GM12878 (cell line): ENCODE measurements around the gene CREB3L4. TPM values are rescaled to one million over a fixed set of nuclear protein-coding genes. Genes with fewer than 3 reads are reported as not detected.
"Not testable (repeated sequence)": the region's sequence is repeated elsewhere in the genome, so short reads cannot be mapped to it uniquely, and the experiment has no call there.

Source experiments
- ATAC-seq: fragments of 200-7000 bp; cut with Tn5 transposase; 3 replicates; pipeline ENCODE4 v1.9.1; 2020; ENCODE audit warnings: mild to moderate bottlenecking, moderate library complexity
- BruUV-seq: library from RNA; stranded (reverse); fragments of 400-500 nt; replicated peaks from 2 replicates; lab custom pipeline; 2021; lab: Mats Ljungman, UMichigan
- CTCF ChIA-PET: fragments of 300-600 bp; sonication (Branson Sonifier 250); formaldehyde crosslinking; extraction: SDS; loops from one replicate; lab custom pipeline; 2021; ENCODE audit warnings: inconsistent platforms; lab: Yijun Ruan, JAX
- POLR2A ChIA-PET: fragments of 350-600 bp; formaldehyde crosslinking; extraction: SDS; loops from one replicate; lab custom pipeline; 2021; ENCODE audit warnings: inconsistent platforms; lab: Charles Lee
- RAD21 ChIA-PET: fragments of 300-600 bp; sonication (Branson Sonifier 250); formaldehyde crosslinking; loops from one replicate; lab custom pipeline; 2023; ENCODE audit warnings: antibody characterized with exemption; ENCODE audit not compliant: unreplicated experiment; lab: Charles Lee
- SMC1A ChIA-PET: fragments of 300-600 bp; sonication (Branson Sonifier 250); formaldehyde crosslinking; loops from one replicate; lab custom pipeline; 2023; ENCODE audit not compliant: unreplicated experiment, uncharacterized antibody; lab: Charles Lee
- DNase-seq: peaks from one replicate; pipeline ENCODE4 v3.0.0-alpha.2; 2011; ENCODE audit warnings: low read depth, low spot score
- FAIRE-seq: peaks from 3 replicates; lab custom pipeline; 2011; peaks lifted over from hg19 to GRCh38; lab: Jason Lieb, UNC
- H2AFZ ChIP-seq: 2 replicates; pipeline ENCODE4 v1.6.0; 2011; ENCODE audit warnings: low read depth, low read length, control low read depth; ENCODE audit not compliant: control insufficient read depth
- H3K27ac ChIP-seq: 2 replicates; pipeline ENCODE4 v1.5.1; 2011; ENCODE audit warnings: control low read depth; ENCODE audit not compliant: control insufficient read depth, insufficient read depth
- H3K27me3 ChIP-seq, 2 experiments: replicated peaks in 1 of 2; 2 replicates each; pipeline versions ENCODE4 v1.6.0 to v1.6.1; 2011; ENCODE audit warnings: low read length in 1 of 2; ENCODE audit not compliant: control insufficient read depth in 2 of 2, insufficient read depth in 2 of 2
- H3K36me3 ChIP-seq, 2 experiments: 2 replicates each; pipeline ENCODE4 v1.5.1; 2011; ENCODE audit warnings: low read length in 1 of 2; ENCODE audit not compliant: control insufficient read depth in 2 of 2, insufficient read depth in 2 of 2
- H3K4me1 ChIP-seq: 2 replicates; pipeline ENCODE4 v1.6.1; 2011; ENCODE audit warnings: mild to moderate bottlenecking, low read length, moderate library complexity, mixed read lengths; ENCODE audit not compliant: control insufficient read depth, insufficient read depth
- H3K4me2 ChIP-seq: 2 replicates; pipeline ENCODE4 v1.6.0; 2011; ENCODE audit warnings: control low read depth; ENCODE audit not compliant: control insufficient read depth, insufficient read depth
- H3K4me3 ChIP-seq: fragments of 200-600 bp; sonication (generic); 2 replicates; pipeline ENCODE4 v1.5.1; 2016
- H3K79me2 ChIP-seq: 2 replicates; pipeline ENCODE4 v1.6.0; 2011; ENCODE audit warnings: low read length; ENCODE audit not compliant: control insufficient read depth, insufficient read depth
- H3K9ac ChIP-seq: 2 replicates; pipeline ENCODE4 v1.8.0; 2011; ENCODE audit warnings: low read length, control low read depth, mixed read lengths; ENCODE audit not compliant: control insufficient read depth, insufficient read depth
- H3K9me3 ChIP-seq: replicated peaks from 3 replicates; pipeline ENCODE4 v1.5.1; 2011; ENCODE audit warnings: mild to moderate bottlenecking, low read length; ENCODE audit not compliant: control insufficient read depth, insufficient read depth
- H4K20me1 ChIP-seq: 2 replicates; pipeline ENCODE4 v1.6.0; 2011; ENCODE audit not compliant: control insufficient read depth, insufficient read depth
- WGBS: methylation state at CpG from one replicate; pipeline ENCODE4 v1.1.6; 2016; ENCODE audit warnings: low lambda C conversion rate; ENCODE audit not compliant: insufficient replicate concordance, insufficient coverage; ENCODE audit errors: missing lambda C conversion rate; 5-methylcytosine and 5-hydroxymethylcytosine counted together
- in situ Hi-C: fragments of 300-500 bp; cut with MboI; formaldehyde crosslinking; loops from 9 replicates; pipeline ENCODE4 v1.14.3; 2018; ENCODE audit warnings: mixed read lengths
- intact Hi-C: fragments of 100-400 bp; cut with micrococcal nuclease; formaldehyde crosslinking; loops from one replicate; pipeline ENCODE4 v1.14.2; 2022; ENCODE audit not compliant: unreplicated experiment
- polyA plus RNA-seq, 11 experiments: library from polyadenylated mRNA; depleted of rRNA in 4 of 11; unstranded in 6 of 11; stranded (reverse) in 5 of 11; fragments of >200 nt; fragmentation: Nextera tagmentation in 4 of 11; fragmentation: Illumina TruSeq in 1 of 11; extraction: Ambion mirVana in 4 of 11; extraction: Trizol in 1 of 11; gene quantifications; 1 replicate in 1 of 11; 2 replicates in 10 of 11; pipeline versions ENCODE4 v1.2.1 to v1.2.3, GENCODE V29; 2011 to 2016; ENCODE audit warnings: inconsistent platforms in 2 of 11, missing spikeins in 2 of 11, low read depth in 1 of 11
- total RNA-seq, 4 experiments: library from RNA; depleted of rRNA in 3 of 4; stranded (reverse); fragments of >200 nt in 3 of 4; fragmentation: Illumina TruSeq in 1 of 4; extraction: Trizol in 1 of 4; gene quantifications; 2 replicates each; pipeline versions ENCODE4 v1.2.1 to v1.2.3, GENCODE V29; 2013 to 2021

Gene CREB3L4
- total and polyA plus RNA-seq, 10 of the 15 experiments (the other 5 are each of a cell fraction or from before 2014, with no cell fraction given) = 9.7 to 14.0 (median 12.1) TPM

DNA sequence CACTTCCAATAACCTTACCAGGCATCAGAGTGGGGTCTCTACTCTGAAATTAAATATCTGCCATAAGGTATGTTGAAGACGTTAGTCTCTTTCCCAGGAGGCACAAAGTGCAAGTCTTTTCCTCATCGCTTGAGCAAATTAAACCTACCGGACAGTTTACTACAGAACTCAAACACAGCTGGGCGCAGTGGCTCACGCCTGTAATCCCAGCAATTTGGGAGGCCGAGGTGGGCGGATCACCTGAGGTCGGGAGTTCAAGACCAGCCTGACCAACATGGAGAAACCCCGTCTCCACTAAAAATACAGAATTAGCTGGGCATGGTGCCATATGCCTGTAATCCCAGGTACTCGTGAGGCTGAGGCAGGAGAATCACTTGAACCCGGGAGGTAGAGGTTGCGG lies 11.4 kb downstream of the CREB3L4 start:
- ATAC-seq, H3K36me3 ChIP-seq, in situ Hi-C loops, H3K4me1 ChIP-seq, H3K9me3 ChIP-seq, BruUV-seq, DNase-seq, FAIRE-seq, H3K27me3 ChIP-seq, H4K20me1 ChIP-seq, H3K4me2 ChIP-seq, intact Hi-C loops, H2AFZ ChIP-seq, H3K9ac ChIP-seq, H3K27ac ChIP-seq: not testable (repeated sequence)
- peak overlapping the region; percentile 87; the same call in 1 of the 2 replicates for H3K4me3 ChIP-seq
- ChIA-PET RAD21 (interaction anchor here (1.2 to 3.4 kb wide), 5 partner anchors 9 to 34 kb away, joined by 3 to 42 read pairs (median 20); partner anchors contain the start of genes CREB3L4, DENND4B, RAB13 and RPS27), POLR2A (interaction anchor here (0.5 to 5.3 kb wide), 4 partner anchors 11 to 116 kb away, joined by 4 to 132 read pairs (median 24); partner anchors contain the start of genes CREB3L4, DENND4B, RPS27 and SLC39A1), SMC1A (interaction anchor here (1.0 to 5.0 kb wide), 13 partner anchors 7 to 406 kb away, joined by 3 to 82 read pairs (median 4); partner anchors contain the start of genes CREB3L4, GATAD2B, RAB13 and SLC39A1), CTCF (interaction anchor here (1.1 to 6.6 kb wide), 5 partner anchors 8 to 182 kb away, joined by 3 to 62 read pairs (median 13); partner anchors contain the start of genes CREB3L4, RAB13 and RPS27)
- whole genome bisulfite sequencing = 95% methylated on average over 12 of the region's 12 CpGs
- H3K79me2 ChIP-seq = peaks cover 22% of the 10 kb centered on the region

- CTCF ChIA-PET = interaction anchor here (2.0 kb wide), 1 partner anchor 161 kb away, joined by 7 read pairs; no protein-coding TSS in a partner anchor
- RAD21 ChIA-PET = not testable (repeated sequence)
Measured at GRCh38 chr1:153981735-153982134, 14.0 kb downstream of the CREB3L4 start.

More at GRCh38 chr1:153981735-153982134, 14.0 kb downstream of the CREB3L4 start:
- H3K4me3 ChIP-seq, FAIRE-seq, H3K9ac ChIP-seq, H3K27me3 ChIP-seq, H4K20me1 ChIP-seq, H3K79me2 ChIP-seq, H3K27ac ChIP-seq, ATAC-seq, H3K9me3 ChIP-seq, H3K4me2 ChIP-seq, intact Hi-C loops, H3K4me1 ChIP-seq, H2AFZ ChIP-seq, DNase-seq, H3K36me3 ChIP-seq, POLR2A ChIA-PET: not testable (repeated sequence)
- WGBS = 96% methylated on average over 2 of the region's 2 CpGs
- SMC1A ChIA-PET = interaction anchor here (2.2 kb wide), 1 partner anchor 19 kb away, joined by 4 read pairs; the partner anchor contains the start of gene SLC39A1
- BruUV-seq = TSS peak; percentile 17
- in situ Hi-C loops = loop anchor here (10.0 kb wide), 1 partner anchor 187 kb away; no protein-coding TSS in a partner anchor
